Aorta (tissue), 5 donors: ENCODE measurements around the gene FBXL12. TPM values are rescaled to one million over a fixed set of nuclear protein-coding genes. Genes with fewer than 3 reads are reported as not detected.

Experiments used
- ATAC-seq: fragments of 200-7000 bp; cut with Tn5 transposase; one replicate; pipeline ENCODE4 v1.9.1; 2022; ENCODE audit warnings: moderate library complexity; ENCODE audit not compliant: low FRiP score
- DNase-seq, 2 donors: peaks; one replicate each; pipeline ENCODE4 v3.0.0-alpha.2; 2020
- H3K27ac ChIP-seq, 2 donors: one replicate each; pipeline ENCODE4 v1.5.1; 2013; ENCODE audit warnings: low read length in 2 of 2, mild to moderate bottlenecking in 2 of 2, moderate library complexity in 2 of 2, control low read depth in 1 of 2, inconsistent platforms in 1 of 2, low read depth in 1 of 2
- H3K27me3 ChIP-seq, 2 donors: one replicate each; pipeline ENCODE4 v1.6.1; 2013; ENCODE audit warnings: control low read depth in 1 of 2, low read length in 1 of 2, mild to moderate bottlenecking in 1 of 2, moderate library complexity in 1 of 2; ENCODE audit not compliant: insufficient read depth in 2 of 2, control insufficient read depth in 1 of 2
- H3K36me3 ChIP-seq, 2 donors: one replicate each; pipeline ENCODE4 v1.6.1; 2013; ENCODE audit warnings: control low read depth in 1 of 2, low read length in 1 of 2, mild to moderate bottlenecking in 1 of 2; ENCODE audit not compliant: insufficient read depth in 2 of 2, control insufficient read depth in 1 of 2
- H3K4me1 ChIP-seq, 2 donors: one replicate each; pipeline ENCODE4 v1.6.1; 2013; ENCODE audit warnings: low read length in 2 of 2, control low read depth in 1 of 2, mild to moderate bottlenecking in 1 of 2, moderate library complexity in 1 of 2; ENCODE audit not compliant: insufficient read depth in 2 of 2, control insufficient read depth in 1 of 2
- H3K4me3 ChIP-seq, 2 donors: one replicate each; pipeline ENCODE4 v1.5.1; 2013; ENCODE audit warnings: low read length in 2 of 2, control low read depth in 1 of 2, mild to moderate bottlenecking in 1 of 2
- H3K9me3 ChIP-seq: one replicate; pipeline ENCODE4 v1.6.1; 2013; ENCODE audit warnings: mild to moderate bottlenecking, low read length; ENCODE audit not compliant: control insufficient read depth
- WGBS, 2 donors: extraction: QIAGEN DNeasy Blood & Tissue Kit; methylation state at CpG; one replicate each; pipeline ENCODE4 v1.1.7; 2013; 5-methylcytosine and 5-hydroxymethylcytosine counted together
- intact Hi-C, 2 donors: fragments of 100-400 bp; cut with DNase I; formaldehyde crosslinking; loops; one replicate each; pipeline versions ENCODE4 v1.14.2 to v1.15.0; 2022
- polyA plus RNA-seq, 2 donors: library from polyadenylated mRNA; stranded (reverse); fragments of 200-250 nt; gene quantifications; one replicate each; pipeline ENCODE4 v1.2.3, GENCODE V29; 2013
- total RNA-seq, 2 donors: library from RNA; stranded (reverse); fragmentation: NEBNext Ultra II Directional; extraction: Animal tissue kit (Norgen Biotek cat#: 25700); gene quantifications; one replicate each; pipeline ENCODE4 v1.2.1, GENCODE V29; 2021
- donor health status: healthy with polysubstance abuse.
- donor health status: Bipolar disorder and iron deficiency.
- donor health status: DM: no; HTN: no; CAD: no.
- donor health status: DM: no; HTN: no; CAD: no.
- donor health status: DM: yes; HTN: yes; CAD: no.

Gene FBXL12
- total and polyA plus RNA-seq, 4 donors = 11.3 to 43.5 (median 29.5) TPM

- no peak for DNase-seq
- H3K9me3 ChIP-seq = no peaks in the 10 kb centered on the region
- intact Hi-C loops = no loop called here
- WGBS, 2 donors = 94 to 95% methylated on average over 13 of the region's 13 CpGs
- H3K27me3 ChIP-seq = no peaks in the 10 kb centered on the region
- ATAC-seq = no peak
- H3K27ac ChIP-seq = no peak overlapping the region
- H3K4me1 ChIP-seq = no peaks in the 10 kb centered on the region
- H3K4me3 ChIP-seq = no peak overlapping the region
- H3K36me3 ChIP-seq = no peaks in the 10 kb centered on the region
Observed at GRCh38 chr19:9857076-9857721, 38.3 kb upstream of the FBXL12 start.

DNA sequence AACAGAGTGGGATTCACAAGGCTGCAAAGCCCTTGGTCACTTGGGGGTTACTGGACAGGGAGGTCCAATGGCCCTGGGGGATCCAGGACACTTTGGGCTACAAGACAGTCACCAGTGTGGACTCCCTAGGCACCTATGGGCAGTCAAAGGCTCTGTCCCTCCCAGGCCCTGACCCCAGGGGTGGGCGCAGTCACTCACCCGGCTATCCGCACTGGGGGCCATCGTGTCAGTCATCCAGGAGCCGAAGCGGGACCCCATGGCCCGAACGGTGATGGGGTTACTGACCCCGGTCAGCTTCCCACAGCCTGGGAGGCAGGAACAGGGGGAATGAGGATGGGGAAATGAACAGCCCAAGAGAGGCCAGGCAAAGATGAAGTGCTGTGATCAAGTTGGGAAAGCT is 37.7 kb upstream of the FBXL12 start:
- Histone ChIP-seq H3K27me3 (no peaks in the 10 kb centered on the region), H3K27ac (no peak overlapping the region), H3K36me3 (no peaks in the 10 kb centered on the region), H3K9me3 (no peaks in the 10 kb centered on the region), H3K4me1 (no peaks in the 10 kb centered on the region), H3K4me3 (no peak overlapping the region)
- intact Hi-C loops = no loop called here
- ATAC-seq = no peak
- no peak for DNase-seq
- WGBS, 2 donors = 95 to 97% methylated on average over 9 of the region's 9 CpGs

DNA sequence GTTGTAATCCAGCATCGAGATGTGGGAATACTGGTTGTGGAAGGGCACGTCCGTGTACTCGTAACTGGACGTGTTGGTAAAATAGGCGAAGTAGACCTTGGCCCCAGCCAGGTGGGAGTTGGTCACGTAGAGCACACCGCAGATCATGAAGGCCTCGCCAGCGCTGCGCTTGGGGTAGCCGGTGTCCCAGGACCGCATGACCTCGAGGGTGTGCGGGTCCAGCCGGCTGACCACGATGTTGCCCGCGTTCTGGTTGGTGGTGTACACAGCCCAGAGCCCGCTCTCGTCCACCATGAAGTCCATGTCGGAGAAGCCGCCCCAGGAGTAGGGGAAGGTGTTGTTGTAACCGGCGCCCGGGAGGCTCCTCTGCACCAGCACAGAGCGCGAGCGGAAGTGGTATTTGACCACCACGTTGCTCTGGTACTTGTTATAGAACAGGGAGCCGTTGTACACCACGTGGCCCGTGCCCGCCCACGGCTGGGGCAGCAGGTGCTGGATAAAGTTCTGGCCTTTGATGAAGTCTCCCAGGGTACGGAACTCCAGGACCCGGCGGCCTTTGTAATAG is 35.5 kb upstream of the FBXL12 start:
- Histone ChIP-seq H3K9me3 (no peaks in the 10 kb centered on the region), H3K27me3 (no peaks in the 10 kb centered on the region), H3K4me3 (no peak overlapping the region), H3K36me3 (no peaks in the 10 kb centered on the region), H3K4me1 (no peaks in the 10 kb centered on the region), H3K27ac (no peak overlapping the region)
- WGBS, 2 donors = 97 to 98% methylated on average over 38 of the region's 38 CpGs
- peak; percentile 23 for ATAC-seq
- DNase-seq = no peak
- intact Hi-C loops = no loop called here

DNA sequence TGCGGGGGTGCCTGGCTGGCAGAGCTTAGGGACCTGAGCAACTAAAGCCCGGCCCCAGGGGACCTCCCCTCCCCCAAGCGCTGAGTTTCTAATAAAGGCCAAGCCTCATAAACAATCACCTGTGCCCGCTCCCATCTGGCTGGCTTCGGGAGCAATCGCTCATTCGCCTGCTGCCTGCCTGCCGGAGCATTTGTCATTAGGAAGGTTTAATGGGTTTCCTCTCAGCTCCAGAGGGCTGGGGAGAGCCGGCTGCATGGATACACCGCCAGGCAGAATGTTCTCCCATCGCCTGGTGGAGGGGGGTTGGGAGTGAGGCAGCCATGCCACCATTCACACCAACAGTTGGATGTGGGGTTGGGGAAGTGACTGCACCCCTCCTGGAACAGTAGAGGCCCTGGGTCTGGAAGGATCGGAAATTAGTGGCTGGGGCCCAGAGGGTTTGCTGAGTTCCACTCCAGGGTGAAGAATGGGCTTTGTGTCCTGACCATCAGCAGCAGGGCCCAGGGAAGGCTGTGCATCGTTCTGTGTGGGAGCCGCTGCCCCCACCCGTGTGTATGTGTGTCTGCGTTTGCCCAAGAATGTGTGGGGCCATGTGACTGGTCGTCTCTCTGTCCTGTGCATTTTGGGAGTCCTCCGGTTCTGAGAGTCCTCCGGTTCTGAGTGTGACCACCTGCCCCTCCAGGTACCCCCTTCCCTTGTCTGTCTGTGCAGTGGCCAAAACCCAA is 31.5 kb upstream of the FBXL12 start:
- H3K4me1 ChIP-seq = no peaks in the 10 kb centered on the region
- DNase-seq (no peak), ATAC-seq (no peak)
- no peak overlapping the region for H3K4me3 ChIP-seq
- WGBS, 2 donors = 52 to 64% methylated on average over 19 of the region's 19 CpGs
- no peaks in the 10 kb centered on the region for H3K27me3 ChIP-seq
- no peaks in the 10 kb centered on the region for H3K36me3 ChIP-seq
- H3K9me3 ChIP-seq = no peaks in the 10 kb centered on the region
- no peak overlapping the region for H3K27ac ChIP-seq
- intact Hi-C loops = no loop called here

DNA sequence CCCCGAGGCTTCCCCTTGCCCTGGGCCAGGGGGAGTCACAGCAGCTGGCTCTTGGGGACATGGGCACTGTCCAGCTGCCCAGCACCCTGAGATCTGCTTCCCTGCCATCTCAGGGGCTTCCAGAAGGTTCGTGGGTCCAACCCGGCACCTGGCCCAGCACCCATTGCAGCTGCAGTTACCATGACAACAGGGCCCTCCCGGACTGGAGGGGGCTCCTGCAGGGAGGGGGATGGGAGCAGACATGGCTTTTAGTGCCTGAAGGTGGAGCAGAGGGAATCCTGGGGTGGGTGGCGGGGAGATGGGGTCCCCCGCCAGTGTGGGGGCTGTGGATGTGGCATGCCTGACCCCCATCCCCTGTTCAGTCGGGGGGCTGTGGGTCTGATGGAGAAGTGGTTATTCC is 30.9 kb upstream of the FBXL12 start:
- ATAC-seq (no peak), DNase-seq (no peak)
- no peaks in the 10 kb centered on the region for H3K4me1 ChIP-seq
- no peak overlapping the region for H3K27ac ChIP-seq
- WGBS, 2 donors = 64 to 76% methylated on average over 7 of the region's 7 CpGs
- intact Hi-C loops = no loop called here
- H3K27me3 ChIP-seq = no peaks in the 10 kb centered on the region
- H3K36me3 ChIP-seq = no peaks in the 10 kb centered on the region
- H3K4me3 ChIP-seq = no peak overlapping the region
- H3K9me3 ChIP-seq = no peaks in the 10 kb centered on the region

GRCh38 chr19:9848762-9849161 is 29.9 kb upstream of the FBXL12 start:
- Histone ChIP-seq H3K4me1 (no peaks in the 10 kb centered on the region), H3K27me3 (no peaks in the 10 kb centered on the region), H3K9me3 (no peaks in the 10 kb centered on the region), H3K27ac (no peak overlapping the region), H3K4me3 (no peak overlapping the region), H3K36me3 (no peaks in the 10 kb centered on the region)
- intact Hi-C loops = no loop called here
- 66 to 74% methylated on average over 21 to 23 of the region's 23 CpGs for WGBS, 2 donors
- ATAC-seq (no peak), DNase-seq (no peak)

GRCh38 chr19:9848060-9848459 is 29.2 kb upstream of the FBXL12 start:
- 68 to 82% methylated on average over 4 of the region's 4 CpGs for WGBS, 2 donors
- intact Hi-C loops = no loop called here

DNA sequence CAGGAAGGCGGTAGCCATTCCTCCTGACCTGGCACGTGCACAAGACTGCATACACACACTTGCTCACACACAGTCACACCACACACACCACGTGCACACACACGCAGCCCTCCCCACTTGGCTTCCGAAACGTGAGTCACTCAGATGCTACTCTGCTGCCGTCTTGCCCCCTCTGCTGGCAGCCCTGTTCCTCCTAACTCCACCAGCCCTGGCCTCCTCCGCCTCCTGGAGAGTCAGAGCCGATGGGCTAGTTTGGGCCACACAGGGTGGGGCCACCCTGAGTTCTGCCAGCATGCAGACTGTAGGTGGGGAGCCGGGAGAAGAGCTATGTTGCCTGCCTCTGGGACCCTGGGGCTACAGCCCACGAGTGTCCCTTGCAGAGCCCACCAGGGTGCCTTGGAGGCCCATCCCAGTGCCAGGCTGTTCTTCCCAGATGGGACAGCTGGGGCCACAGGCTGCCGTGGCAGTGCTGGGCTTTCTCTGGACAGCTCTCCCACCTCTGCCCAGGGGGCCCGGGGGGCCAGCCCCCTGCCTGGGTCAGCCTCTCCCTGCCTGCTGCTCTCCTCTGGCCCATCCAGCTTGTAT is 28.3 kb upstream of the FBXL12 start:
- ATAC-seq = peak; percentile 60
- H3K4me1 ChIP-seq = no peaks in the 10 kb centered on the region

More at GRCh38 chr19:9848060-9848459, 29.2 kb upstream of the FBXL12 start:
- no peaks in the 10 kb centered on the region for H3K9me3 ChIP-seq
- ATAC-seq (no peak), DNase-seq (no peak)
- H3K4me1 ChIP-seq = no peaks in the 10 kb centered on the region
- no peaks in the 10 kb centered on the region for H3K27me3 ChIP-seq
- H3K36me3 ChIP-seq = no peaks in the 10 kb centered on the region
- no peak overlapping the region for H3K27ac ChIP-seq
- H3K4me3 ChIP-seq = no peak overlapping the region

More for the DNA sequence above, 28.3 kb upstream of the FBXL12 start:
- H3K9me3 ChIP-seq = no peaks in the 10 kb centered on the region
- no peaks in the 10 kb centered on the region for H3K27me3 ChIP-seq
- intact Hi-C loops = no loop called here
- no peak overlapping the region for H3K27ac ChIP-seq
- DNase-seq = peak; percentile 79 to 85
- H3K36me3 ChIP-seq = no peaks in the 10 kb centered on the region
- H3K4me3 ChIP-seq = no peak overlapping the region
- 36 to 40% methylated on average over 13 of the region's 13 CpGs for WGBS, 2 donors
